HS-27A (cell line): ENCODE results near the gene SUMF2.
A peak's percentile ranks its signal among the peaks of the same experiment; 100 is the strongest.
"Not testable (repeated sequence)": the region's sequence is repeated elsewhere in the genome, so short reads cannot be mapped to it uniquely, and the experiment has no call there.

Experiments used
- DNase-seq: peaks from one replicate; pipeline ENCODE4 v3.0.0-alpha.2; 2012; ENCODE audit warnings: low read depth, missing footprints

SUMF2 gene

GRCh38 chr7:56062382-56062781 lies 1.7 kb upstream of the SUMF2 start:
- peak; percentile 78 for DNase-seq

- no peak for DNase-seq
Measured at GRCh38 chr7:56063500-56063881, 595 bp upstream of the SUMF2 start.

DNA sequence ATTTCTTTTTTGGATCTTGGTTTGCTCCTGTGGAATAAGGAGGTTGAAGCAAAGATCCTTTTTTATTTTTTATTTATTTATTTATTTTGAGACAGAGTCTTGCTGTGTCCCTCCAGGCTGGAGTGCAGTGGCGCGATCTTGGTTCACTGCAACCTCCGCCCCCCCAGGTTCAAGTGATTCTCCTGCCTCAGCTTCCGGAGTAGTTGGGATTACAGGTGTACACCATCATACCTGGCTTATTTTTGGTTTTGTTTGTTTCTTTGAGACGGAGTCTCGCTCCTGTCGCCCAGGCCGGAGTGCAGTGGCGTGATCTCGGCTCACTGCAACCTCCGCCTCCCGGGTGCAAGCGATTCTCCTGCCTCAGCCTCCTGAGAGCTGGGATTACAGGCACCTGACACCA lies 2.3 kb downstream of the SUMF2 start:
- DNase-seq, result not testable (repeated sequence)

- no peak for DNase-seq
Measured at GRCh38 chr7:56074371-56074791, 10.3 kb downstream of the SUMF2 start.

DNA sequence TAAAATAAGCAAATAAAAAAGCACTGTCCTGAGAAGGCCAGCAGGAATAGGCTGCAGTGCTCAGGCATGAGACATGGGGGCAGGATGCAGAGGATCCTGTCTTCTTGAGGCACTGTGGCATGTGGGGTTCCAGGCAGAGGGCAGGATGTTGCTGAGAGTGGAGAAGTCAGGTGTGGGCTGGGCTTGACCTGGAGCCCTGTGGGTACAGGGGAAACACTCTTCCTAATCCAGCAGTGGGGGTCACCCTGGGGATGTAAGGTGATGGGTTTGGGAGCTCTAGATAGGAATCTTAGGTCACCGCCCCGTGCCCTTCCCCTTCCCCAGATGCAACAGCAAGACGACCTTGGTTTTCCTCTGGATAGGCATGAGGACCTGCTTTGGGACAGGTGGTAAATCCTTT lies 13.6 kb downstream of the SUMF2 start:
- DNase-seq, result no peak

DNA sequence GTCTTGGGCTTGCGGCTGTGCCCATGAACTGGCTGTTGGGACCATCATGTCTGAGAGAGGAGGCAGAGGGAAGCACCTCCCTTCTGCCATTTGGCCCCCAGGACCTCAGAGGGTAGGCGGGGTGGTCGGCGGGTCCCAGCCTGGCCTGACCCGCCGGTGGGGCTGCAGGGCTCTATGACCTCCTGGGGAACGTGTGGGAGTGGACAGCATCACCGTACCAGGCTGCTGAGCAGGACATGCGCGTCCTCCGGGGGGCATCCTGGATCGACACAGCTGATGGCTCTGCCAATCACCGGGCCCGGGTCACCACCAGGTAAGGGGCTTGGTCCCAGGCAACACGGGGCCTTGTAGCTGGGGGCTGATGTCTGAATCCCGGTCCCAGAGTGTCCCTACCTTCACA lies 14.1 kb downstream of the SUMF2 start:
- DNase-seq, result no peak

DNA sequence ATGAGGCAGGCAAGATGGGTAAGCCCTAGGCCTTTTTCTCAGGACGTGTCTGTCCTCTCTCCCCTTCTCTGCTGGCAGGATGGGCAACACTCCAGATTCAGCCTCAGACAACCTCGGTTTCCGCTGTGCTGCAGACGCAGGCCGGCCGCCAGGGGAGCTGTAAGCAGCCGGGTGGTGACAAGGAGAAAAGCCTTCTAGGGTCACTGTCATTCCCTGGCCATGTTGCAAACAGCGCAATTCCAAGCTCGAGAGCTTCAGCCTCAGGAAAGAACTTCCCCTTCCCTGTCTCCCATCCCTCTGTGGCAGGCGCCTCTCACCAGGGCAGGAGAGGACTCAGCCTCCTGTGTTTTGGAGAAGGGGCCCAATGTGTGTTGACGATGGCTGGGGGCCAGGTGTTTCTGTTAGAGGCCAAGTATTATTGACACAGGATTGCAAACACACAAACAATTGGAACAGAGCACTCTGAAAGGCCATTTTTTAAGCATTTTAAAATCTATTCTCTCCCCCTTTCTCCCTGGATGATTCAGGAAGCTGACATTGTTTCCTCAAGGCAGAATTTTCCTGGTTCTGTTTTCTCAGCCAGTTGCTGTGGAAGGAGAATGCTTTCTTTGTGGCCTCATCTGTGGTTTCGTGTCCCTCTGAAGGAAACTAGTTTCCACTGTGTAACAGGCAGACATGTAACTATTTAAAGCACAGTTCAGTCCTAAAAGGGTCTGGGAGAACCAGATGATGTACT lies 15.5 kb downstream of the SUMF2 start:
- DNase-seq, result no peak

GRCh38 chr7:56080726-56081435 lies 16.8 kb downstream of the SUMF2 start:
- not testable (repeated sequence) for DNase-seq

GRCh38 chr7:56081626-56082340 lies 17.7 kb downstream of the SUMF2 start:
- no peak for DNase-seq

DNA sequence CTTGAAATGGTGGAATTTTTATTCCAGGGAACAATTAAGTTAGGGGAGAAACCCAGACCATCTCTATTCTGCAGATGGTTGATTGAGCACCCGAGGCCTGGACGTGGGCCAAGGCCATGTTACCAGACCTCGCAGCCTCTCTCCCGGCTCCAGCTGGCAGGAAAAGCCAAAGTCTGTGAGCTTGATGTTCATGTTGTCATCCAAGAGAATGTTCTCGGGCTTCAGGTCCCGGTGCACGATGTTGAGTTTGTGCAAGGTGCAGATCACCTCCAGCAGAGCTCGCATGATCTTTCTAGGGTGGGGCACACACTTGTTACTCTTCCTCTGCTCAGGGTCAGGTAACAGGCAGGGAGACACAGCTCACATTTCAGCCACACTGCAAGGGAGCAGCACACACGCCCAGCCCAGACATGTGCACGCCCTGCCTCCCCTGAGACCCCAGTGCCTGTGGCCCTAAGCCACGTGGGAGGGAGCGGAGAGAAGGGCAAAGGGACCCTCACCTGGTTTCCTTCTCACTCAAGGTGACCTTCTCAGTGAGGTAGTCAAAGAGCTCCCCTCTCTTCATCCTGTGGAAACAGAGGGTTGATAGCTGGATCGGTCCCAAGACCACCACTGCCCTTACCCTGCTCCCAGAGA lies 19.2 kb downstream of the SUMF2 start:
- no peak for DNase-seq

DNA sequence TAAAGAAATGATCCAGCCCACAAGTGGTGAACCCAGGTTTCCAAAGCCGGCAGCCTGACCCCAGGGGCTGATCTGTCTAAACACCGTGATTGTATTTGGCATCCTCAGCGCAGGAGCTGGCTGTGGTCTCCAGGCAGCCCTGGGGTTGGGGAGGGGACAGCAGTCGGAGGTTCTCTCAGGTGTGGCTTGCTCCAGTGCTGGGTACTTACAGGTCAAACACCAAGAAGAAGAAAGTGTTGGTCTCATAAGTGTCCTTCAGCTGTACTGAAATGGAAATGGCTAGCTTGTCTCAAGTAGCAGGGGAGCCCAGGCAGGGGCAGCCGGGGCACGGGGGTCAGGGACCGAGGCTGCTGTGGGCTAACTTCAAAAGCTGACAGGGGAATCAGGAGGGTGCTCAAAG lies 22.7 kb downstream of the SUMF2 start:
- no peak for DNase-seq

GRCh38 chr7:56087445-56087844 lies 23.4 kb downstream of the SUMF2 start:
- DNase-seq, result no peak

- no peak for DNase-seq
Measured at GRCh38 chr7:56091591-56091990, 27.5 kb downstream of the SUMF2 start.

- not testable (repeated sequence) for DNase-seq
Measured at GRCh38 chr7:56092388-56092787, 28.3 kb downstream of the SUMF2 start.

- no peak for DNase-seq
Measured at GRCh38 chr7:56092789-56093531, 28.9 kb downstream of the SUMF2 start, which contains the start of gene PHKG1. PHKG1 (minus strand) TSS chr7:56092952; CDS start chr7:56088941, 4,011 bp downstream.

GRCh38 chr7:56097700-56098099 lies 33.6 kb downstream of the SUMF2 start:
- no peak for DNase-seq

DNA sequence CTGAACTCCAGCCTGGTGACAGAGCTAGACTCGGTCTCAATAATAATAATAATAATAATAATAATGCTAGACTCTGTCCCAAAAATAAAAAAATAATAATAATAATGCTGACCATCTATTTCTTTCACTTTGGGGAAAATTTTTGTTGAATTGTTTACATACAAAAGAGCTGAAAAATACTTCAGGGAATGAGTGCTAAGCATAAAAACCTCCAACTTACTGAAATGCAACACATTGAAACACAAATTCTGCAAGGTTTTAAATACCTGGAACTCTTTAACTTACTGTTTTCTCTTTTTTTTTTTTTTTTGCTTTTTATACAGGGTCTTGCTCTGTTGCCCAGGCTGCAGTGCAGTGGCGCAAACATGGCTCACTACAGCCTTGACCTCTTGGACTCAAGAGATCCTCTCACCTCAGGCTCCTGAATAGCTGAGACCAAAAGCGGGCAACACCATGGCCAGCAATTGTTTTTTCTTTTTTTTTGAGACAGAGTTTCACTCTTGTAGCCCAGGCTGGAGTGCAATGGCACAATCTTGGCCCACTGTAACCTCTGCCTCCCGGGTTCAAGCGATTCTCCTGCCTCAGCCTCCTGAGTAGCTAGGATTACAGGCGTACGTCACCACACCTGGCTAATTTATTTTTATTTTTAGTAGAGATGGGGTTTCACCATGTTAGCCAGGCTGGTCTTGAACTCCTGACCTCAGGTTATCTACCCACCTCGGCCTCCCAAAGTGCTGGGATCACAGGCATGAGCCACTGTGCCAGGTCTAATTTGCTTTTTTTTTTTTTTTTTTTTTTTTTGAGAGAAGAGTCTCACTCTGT lies 34.3 kb downstream of the SUMF2 start:
- DNase-seq, result not testable (repeated sequence)

DNA sequence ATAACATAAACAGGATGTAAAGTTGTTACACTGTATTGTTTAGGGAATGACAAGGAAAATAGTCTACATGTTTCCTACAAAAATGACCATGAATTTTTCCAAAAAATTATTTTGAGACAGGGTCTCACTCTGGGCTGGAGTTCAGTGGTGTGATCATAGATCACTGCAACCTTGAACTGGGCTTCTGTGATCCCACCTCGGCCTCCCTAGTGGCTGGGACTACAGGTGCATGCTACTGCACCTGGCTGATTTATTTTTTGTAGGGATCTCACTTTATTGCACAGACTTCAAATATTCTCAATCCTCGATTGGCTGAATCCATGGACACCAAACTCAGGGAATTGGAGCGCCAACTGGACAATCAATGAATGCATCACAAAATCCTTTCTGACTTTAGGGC lies 35.6 kb downstream of the SUMF2 start:
- no peak for DNase-seq

GRCh38 chr7:56104138-56104537 lies 40.1 kb downstream of the SUMF2 start:
- not testable (repeated sequence) for DNase-seq

GRCh38 chr7:56105508-56105907 lies 41.4 kb downstream of the SUMF2 start:
- no peak for DNase-seq
